OCI-LY7 (cell line): ENCODE data around the gene RNF19B.

ENCODE experiments used
- EZH2phosphoT487 ChIP-seq: fragments of 200-600 bp; sonication (generic); IDR thresholded peaks from 2 replicates; pipeline ENCODE4 v1.6.1; 2018; ENCODE audit warnings: low read depth, borderline replicate concordance, mild to moderate bottlenecking, mixed run types, antibody characterized with exemption, low read length, moderate library complexity, mixed read lengths
- TF ChIP-seq, protein P1 (sequence below): fragments of 200-600 bp; sonication (generic); conservative IDR thresholded peaks from 2 replicates; pipeline ENCODE4 v1.5.1; 2014; ENCODE audit warnings: mild to moderate bottlenecking, antibody characterized with exemption, low read length, moderate library complexity, mixed read lengths

GRCh38 chr1:32991386-32991785 lies 26.8 kb upstream of the RNF19B start:
- TF ChIP-seq, protein P1, sequence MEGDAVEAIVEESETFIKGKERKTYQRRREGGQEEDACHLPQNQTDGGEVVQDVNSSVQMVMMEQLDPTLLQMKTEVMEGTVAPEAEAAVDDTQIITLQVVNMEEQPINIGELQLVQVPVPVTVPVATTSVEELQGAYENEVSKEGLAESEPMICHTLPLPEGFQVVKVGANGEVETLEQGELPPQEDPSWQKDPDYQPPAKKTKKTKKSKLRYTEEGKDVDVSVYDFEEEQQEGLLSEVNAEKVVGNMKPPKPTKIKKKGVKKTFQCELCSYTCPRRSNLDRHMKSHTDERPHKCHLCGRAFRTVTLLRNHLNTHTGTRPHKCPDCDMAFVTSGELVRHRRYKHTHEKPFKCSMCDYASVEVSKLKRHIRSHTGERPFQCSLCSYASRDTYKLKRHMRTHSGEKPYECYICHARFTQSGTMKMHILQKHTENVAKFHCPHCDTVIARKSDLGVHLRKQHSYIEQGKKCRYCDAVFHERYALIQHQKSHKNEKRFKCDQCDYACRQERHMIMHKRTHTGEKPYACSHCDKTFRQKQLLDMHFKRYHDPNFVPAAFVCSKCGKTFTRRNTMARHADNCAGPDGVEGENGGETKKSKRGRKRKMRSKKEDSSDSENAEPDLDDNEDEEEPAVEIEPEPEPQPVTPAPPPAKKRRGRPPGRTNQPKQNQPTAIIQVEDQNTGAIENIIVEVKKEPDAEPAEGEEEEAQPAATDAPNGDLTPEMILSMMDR, result no peak
- TF ChIP-seq EZH2phosphoT487, result no peak
